Middle frontal gyrus (tissue), 1 donor: ENCODE results near the gene METAP1D.
"Not testable (repeated sequence)": the region's sequence is repeated elsewhere in the genome, so short reads cannot be mapped to it uniquely, and the experiment has no call there.

ENCODE experiments used
- DNase-seq: peaks from one replicate; pipeline ENCODE4 v3.0.0-alpha.2; 2015; ENCODE audit warnings: low spot score; ENCODE audit errors: extremely low spot score

Gene METAP1D

DNA sequence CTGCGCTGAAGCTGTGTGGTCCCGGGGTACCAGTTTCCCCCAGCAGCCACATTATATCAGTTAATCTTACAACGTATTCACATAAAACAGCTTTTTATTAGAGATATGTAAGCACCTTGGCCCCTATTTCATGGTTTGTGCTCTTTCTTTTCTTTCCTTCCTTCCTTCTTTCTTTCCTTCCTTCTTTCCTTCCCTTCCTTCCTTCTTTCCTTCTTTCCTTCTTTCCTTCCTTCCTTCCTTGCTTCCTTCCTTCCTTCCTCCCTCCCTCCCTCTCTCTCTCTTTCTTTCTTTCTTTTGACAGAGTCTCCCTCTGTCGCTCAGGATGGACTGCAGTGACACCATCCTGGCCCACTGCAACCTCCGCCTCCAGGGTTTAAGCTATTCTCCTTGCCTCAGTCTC, 3.7 kb upstream of the METAP1D start:
- DNase-seq: no peak

DNA sequence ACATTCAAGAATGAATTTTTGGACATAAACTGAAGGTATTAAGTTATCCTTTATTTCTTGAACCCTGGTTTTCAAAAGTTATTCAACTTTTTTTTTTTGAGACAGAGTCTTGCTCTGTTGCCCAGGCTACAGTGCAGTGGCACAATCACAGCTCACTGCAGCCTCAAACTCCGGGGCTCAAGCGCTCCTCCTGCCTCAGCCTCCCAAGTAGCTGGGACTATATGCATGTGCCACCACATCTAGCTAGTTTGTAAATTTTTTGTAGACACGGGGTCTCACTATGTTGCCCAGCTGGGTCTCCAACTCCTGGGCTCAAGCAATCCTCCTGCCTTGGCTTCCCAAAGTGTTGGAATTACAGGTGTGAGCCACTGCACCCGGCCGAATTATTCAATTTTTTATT, 2.7 kb upstream of the METAP1D start:
- DNase-seq: not testable (repeated sequence)

DNA sequence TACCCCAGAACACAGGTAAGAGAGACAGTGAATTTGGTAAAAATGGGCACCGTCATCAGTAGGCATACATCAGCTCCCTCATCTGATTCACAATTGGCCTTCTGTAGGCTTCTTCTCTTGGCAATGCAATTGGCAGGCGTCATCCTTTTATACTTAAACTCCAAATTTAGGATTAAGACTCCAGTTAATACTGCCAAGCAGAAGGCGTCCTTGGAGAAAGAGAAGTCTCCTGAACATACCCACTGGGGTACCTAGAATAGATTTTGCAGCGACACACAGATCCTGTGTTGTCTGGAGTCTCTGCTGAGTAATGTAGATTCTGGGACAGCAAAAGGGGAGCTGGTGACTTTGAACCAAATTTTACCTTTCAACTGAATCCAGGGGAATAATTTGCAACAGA, 592 bp upstream of the METAP1D start:
- peak; percentile 20 for DNase-seq

- DNase-seq: no peak
Measured at GRCh38 chr2:172000696-172001361, 1.1 kb downstream of the METAP1D start.

- DNase-seq: no peak
Measured at GRCh38 chr2:172007372-172007771, 7.6 kb downstream of the METAP1D start.

DNA sequence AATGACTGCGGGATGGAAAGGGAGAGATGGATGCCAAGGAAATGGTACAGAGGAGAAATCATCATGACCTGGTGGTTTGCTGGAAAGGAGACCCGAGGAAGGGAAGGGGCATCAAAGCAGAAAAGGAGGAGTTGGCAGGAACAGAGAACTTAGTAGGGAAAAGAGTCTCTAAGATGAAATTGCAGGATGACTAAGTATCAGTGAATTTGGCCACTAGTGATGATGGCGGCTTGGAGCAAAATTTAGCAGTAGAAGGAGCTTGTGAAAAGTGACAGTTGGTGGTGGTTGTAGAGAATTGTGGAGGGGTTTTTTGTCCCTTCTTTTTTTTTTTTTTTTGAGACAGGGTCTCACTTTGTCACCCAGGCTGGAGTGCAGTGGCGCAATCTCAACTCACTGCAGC, 10.1 kb downstream of the METAP1D start:
- no peak for DNase-seq

DNA sequence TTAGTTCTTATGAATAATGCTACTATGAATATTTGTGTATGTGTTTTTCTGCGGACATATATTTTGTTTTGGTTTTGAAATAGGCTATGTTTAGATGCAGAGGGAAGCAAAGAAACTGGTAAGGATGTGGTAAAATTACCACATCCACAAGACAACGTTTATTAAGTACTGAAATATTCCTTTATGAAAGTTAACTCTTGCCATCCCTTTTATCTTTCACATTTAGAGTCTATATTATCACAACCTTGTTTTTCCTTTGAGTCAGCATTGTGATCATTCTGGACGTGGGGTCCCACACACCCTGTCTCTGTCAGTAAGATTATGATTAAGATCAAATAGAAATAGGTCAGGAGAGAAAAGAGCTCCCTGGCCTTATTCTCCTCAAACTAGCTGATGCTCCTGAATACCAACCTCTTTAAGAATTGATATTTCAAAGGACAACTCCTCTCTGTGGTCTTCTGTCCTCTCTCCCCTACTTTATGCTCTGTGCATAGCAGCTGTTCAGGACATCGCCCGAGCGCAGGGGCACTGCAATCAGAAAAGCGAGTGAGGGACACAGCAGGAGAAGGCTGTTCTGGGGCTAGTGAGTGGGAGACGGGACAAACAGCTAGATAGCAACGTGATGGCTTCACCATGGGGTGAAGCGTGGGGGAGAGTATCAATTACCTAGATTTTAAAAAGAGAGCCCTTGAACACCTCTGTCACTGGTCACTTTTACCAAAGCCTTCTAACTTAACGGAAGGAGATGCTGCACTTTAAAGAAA, 12.2 kb downstream of the METAP1D start:
- no peak for DNase-seq

- DNase-seq: no peak
Measured at GRCh38 chr2:172012677-172013391, 13.1 kb downstream of the METAP1D start.

GRCh38 chr2:172013396-172013795, 13.6 kb downstream of the METAP1D start:
- no peak for DNase-seq

GRCh38 chr2:172021074-172021931, 21.6 kb downstream of the METAP1D start:
- DNase-seq: no peak

- no peak for DNase-seq
Measured at GRCh38 chr2:172021955-172022354, 22.2 kb downstream of the METAP1D start.

- DNase-seq: no peak
Measured at GRCh38 chr2:172031536-172031935, 31.8 kb downstream of the METAP1D start.

DNA sequence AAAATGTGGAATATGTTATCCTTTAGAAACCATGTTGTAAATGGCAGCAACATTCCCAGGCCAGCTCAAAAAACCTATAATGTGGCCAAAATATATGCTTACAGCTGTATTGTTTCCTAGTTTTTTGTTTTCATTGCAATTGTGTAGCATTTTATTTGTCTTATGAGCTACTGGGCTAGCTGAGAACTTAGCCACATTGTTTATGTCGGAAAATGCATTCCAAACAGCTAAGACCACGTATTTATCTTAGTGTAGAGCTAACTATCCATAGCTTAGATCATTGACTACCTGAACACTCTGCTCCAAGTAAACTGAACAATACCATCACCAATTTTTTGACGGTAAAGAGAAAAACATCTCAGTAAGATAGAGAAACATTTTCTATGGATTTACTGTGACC, 38.4 kb downstream of the METAP1D start:
- DNase-seq: no peak

DNA sequence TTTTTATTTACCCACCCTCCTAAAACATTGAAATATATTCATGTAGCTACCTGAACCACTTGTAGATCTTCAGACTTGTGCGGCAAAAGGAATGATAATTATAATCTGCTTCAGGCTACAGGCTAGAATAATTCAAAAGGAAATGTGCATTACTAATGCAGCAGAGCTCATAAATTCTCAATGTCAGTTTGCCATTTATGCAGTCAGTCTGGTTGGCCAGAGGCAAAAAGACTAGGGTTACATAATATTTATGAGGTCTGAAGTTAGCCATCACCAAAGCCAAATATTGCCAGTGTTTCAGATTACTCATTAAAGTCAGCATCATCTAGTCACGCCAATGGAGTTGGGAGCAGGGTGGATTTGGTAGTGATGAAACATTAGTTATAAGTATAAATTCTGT, 38.9 kb downstream of the METAP1D start:
- DNase-seq: no peak

- DNase-seq: no peak
Measured at GRCh38 chr2:172039011-172039704, 39.4 kb downstream of the METAP1D start.

DNA sequence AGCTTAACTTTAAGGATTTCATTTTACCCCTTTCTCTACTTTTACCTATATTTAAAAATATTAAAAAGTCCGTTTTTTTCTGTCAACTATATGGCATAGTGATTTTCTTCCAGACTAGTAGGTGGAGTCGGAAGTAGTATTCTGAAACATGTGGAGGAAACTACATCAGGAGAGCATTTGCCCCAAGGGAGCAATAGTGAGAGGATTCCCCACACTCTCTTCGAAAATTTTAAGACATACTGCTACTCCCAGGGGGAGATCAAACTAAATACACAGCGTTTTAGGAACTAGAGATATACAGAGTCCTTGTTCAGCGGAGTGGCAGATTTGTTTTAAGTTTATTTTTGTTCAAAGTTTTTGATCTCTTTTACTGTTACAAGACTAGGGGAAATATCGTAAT, 40.6 kb downstream of the METAP1D start:
- no peak for DNase-seq

- no peak for DNase-seq
Measured at GRCh38 chr2:172046080-172046678, 46.4 kb downstream of the METAP1D start.

GRCh38 chr2:172046866-172047565, 47.3 kb downstream of the METAP1D start:
- DNase-seq: no peak

- DNase-seq: no peak
Measured at GRCh38 chr2:172047566-172048507, 48.1 kb downstream of the METAP1D start.
